GM18868 (cell line): Measurements from ENCODE around the gene SNX32.
"Not testable (repeated sequence)": the region's sequence is repeated elsewhere in the genome, so short reads cannot be mapped to it uniquely, and the experiment has no call there.

Experiments
- ATAC-seq: cut with Tn5 transposase; IDR thresholded peaks from one replicate; pipeline ENCODE4 v1.9.1; 2021; ENCODE audit warnings: mild to moderate bottlenecking, moderate library complexity; ENCODE audit not compliant: unreplicated experiment

SNX32 gene

DNA sequence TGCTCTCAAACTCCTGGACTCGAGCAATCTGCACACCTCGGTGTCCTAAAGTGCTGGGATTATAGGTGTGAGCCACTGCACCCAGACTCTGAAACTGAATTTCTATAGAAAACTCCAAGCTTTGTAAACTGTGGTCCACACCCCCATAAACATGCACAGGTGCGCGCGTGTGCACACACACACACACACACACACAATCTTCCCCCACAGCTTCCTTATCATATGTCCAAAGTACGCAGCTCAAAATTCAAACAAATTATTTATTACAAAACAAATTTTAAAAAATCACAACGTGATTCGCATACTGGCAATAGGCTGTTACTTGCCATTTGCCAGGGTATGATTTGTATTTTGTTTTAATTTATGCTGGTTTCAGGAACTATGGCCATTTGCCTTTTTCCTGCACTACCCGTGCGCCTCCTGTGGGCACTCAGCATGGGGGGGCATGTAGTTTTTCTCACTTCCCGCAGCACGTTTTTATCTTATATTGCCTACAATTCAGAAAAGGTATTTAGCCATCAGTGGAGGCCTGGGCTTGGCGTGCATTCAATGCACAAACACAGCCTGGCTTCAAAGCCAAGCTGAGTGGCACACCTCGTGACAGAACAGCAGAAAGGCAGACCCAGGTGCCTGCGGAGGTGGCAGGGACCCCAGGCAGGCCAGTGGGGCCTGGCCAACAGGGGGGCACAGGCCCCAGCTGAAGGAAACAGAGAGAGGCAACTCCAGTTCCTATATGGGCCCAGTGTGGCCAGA is 10.8 kb upstream of the SNX32 start:
- no peak for ATAC-seq

DNA sequence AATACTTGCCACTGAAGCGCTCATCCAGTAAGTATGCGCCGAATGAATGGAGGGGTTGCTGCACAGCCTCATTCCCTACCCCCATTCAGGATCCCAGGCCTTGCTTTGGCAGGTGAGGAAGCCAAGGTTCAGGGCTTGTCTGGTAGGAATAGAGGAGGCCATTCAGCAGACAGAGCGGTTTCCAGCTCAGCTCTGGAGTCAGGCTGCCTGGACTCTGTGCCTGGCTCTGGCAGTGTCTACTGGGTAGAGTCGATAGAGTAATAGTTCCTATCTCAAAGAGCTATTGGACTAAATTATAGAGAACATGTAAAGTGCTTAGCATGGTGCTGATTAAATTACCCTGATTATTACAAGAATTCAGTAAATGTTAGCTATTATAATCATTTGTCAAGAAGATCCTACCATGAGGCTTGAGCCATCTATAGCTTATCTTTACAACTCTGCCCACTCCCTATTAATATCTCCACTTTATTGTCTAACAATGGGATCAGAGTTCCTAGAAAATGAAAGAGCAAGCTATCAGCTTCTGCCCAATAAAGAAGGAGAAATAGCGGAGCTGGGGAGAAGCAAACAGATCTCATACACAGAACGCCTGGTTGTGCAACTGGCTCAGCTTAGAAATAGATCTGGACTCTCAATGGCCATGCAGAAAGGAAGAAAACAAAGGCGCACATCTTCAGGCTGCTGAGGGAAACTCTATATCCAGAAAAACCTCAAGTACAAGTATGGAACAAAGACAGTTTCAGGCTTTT is 6.6 kb upstream of the SNX32 start:
- no peak for ATAC-seq

- ATAC-seq, result no peak
Observed at GRCh38 chr11:65829459-65829858, 4.3 kb upstream of the SNX32 start.

DNA sequence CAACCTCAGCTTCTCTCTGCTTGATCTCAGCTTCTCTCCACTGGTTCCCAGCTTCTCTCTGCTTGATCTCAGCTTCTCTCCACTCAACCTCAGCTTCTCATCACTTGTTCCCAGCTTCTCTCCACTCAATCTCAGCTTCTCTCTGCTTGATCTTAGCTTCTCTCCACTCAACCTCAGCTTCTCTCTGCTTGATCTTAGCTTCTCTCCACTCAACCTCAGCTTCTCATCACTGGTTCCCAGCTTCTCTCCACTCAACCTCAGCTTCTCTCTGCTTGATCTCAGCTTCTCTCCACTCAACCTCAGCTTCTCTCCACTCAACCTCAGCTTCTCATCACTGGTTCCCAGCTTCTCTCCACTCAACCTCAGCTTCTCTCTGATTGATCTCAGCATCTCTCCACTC is 1.5 kb upstream of the SNX32 start:
- not testable (repeated sequence) for ATAC-seq

DNA sequence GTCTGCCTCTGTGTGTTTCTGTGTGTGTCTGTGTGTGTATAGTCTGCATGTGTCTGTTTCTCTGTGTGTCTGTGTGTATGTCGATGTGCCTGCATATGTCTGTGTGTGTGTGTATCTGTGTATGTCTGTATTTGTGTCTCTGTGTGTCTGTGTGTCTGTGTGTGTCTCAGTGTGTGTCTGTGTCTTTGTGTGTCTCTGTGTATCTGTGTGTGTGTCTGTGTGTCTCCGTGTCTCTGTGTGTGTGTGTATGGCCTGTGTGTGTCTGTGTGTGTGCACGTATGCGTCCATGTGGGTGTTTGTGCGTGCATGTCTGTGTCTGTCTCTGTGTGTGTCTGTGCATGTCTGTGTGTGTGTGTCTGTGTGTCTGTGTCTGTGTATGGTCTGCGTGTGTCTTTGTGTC is 439 bp downstream of the SNX32 start:
- ATAC-seq, result no peak

GRCh38 chr11:65842144-65842543 is 8.4 kb downstream of the SNX32 start:
- ATAC-seq, result no peak

DNA sequence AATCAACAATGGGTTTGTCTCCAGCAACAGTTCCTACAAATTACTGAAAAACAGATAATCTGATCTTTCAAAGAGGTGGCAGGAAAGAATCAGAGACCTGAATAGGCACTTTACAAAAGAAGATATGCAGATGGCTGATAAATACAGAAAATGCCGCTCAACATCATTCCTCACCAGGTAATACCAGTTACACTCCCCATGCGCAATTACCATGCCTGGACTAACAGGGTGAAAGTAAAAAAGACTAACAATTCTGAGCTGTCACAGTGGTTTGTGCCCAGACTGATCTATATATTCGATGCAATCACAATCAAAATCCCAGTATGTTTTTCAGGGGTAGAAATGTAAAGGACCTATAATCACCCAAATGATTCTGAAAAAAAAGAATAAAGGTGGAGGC is 10.0 kb downstream of the SNX32 start:
- ATAC-seq, result no peak

DNA sequence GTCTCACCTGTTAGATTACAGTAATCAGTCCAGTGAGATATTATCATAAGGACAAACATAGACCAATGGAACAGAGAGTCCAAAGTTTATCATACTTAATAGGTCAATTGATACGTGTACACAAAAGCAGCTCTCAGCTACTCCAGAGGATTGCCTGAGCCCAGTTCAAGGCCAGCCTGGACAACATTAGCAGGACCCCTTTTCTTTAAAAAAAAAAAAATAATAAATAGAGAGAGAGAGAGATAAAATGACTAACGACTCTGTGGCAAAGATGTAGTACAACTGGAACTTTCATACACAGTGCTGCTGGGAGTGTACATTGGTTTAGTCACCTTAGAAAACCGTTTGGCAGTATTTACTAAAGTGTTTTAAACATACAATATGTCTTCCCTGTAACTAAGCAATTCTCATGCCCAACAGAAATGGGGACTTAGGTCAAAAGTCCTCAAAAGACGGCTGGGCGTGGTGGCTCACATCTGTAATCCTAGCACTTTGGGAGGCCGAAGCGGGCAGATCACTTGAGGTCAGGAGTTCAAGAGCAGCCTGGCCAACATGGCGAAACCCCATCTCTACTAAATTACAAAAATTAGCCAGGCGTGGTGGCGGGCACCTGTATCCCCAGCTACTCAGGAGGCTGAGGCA is 10.6 kb downstream of the SNX32 start:
- ATAC-seq, result no peak

- no peak for ATAC-seq
Observed at GRCh38 chr11:65847746-65848145, 14.0 kb downstream of the SNX32 start.

- ATAC-seq, result not testable (repeated sequence)
Observed at GRCh38 chr11:65848693-65849092, 14.9 kb downstream of the SNX32 start.

DNA sequence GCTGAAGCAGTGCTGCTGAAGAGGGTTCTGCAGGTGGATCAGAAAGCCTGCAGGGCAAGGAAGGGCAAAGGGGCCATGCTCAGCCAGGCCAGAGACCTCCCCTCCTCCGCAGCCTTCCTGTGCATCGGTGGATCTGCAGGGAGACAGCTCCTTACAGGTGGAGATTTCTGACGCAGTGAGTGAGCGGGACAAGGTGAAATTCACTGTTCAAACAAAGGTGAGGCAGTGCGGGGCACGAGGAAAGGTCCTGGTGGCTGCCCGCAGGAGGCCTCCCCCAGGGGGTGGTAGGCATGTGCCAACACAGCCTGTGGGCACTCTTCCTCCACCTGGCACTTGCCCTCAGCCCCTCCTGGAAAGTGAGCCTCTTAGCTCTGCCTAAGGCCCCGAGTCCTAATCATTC is 15.6 kb downstream of the SNX32 start:
- ATAC-seq, result no peak

DNA sequence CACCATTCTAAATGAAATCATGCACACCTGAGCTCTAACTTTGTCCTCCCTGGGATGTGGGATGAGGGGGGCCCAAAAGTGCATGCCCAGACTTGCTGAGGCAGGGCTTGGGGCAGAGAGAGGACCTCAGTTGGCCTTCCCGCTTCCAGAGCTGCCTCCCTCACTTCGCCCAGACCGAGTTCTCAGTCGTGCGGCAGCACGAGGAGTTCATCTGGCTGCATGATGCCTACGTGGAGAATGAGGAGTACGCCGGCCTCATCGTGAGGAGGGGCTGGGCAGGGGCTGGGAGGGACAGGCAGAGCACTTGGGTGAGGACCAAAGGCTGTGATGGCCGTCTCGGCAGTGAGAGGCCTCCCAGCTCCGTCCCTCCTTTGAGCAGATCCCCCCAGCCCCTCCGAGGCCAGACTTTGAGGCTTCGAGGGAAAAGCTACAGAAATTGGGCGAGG is 16.0 kb downstream of the SNX32 start:
- no peak for ATAC-seq

- ATAC-seq, result no peak
Observed at GRCh38 chr11:65850217-65851082, 16.7 kb downstream of the SNX32 start.

GRCh38 chr11:65851083-65851579 is 17.4 kb downstream of the SNX32 start:
- ATAC-seq, result no peak

DNA sequence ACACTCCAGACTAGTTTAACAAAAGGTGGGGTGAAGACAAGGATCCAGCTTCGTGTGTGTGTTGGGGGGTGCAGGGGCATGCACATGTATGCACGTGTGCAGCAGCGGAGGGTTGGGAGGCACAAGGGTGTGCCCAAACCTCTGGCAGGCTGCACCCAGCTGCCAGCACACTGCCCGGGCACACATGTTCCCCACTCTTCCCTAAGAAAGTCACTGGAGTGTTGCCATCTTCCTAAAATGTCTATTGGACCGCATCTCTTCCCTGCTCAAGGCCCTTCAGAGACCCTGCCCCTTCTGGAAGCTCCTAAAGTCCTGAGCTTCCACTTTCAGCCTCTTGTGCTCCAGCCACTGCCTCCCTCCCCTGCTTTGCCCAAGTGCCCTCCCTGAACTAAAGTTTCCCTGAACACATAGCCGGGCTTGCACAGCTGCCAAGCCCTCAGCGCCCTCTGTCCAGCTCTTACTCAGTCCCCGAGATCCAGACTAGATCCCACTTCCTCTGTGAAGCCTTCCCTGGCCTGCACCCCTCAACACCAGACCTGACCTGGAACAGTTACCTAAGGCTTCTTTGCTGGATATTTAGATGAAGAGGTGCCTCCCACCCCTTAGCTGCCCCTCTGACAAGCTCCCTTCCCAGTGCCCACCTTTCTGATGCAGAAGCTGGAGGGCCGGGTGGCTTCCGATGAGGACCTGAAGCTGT is 18.2 kb downstream of the SNX32 start:
- no peak for ATAC-seq

DNA sequence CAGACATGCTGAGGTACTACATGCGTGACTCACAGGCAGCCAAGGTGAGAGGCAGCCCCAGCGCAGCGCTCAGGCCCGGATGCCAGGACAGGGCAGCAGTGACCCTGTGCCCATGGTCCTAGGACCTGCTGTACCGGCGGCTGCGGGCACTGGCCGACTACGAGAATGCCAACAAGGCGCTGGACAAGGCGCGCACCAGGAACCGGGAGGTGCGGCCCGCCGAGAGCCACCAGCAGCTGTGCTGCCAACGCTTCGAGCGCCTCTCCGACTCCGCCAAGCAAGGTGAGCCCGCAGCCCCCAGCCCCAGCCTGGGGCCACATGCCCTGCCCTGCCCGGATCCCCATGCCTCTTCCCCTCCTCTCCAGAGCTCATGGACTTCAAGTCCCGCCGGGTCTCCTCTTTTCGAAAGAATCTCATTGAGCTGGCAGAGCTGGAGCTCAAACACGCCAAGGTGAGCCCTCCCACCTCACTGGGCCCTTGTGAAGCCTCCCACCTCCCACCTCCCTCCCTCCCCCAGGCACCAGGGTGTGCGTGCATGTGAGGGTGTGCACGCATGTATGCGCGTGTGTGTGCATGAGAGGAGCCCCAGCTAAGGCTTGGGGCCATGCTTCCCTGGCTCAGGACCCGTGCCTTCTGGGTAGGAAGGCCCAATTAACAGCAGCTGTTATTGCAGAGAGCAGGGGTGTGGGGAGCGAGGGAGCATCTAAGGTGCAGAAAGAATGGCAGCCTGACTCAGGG is 18.9 kb downstream of the SNX32 start:
- ATAC-seq, result no peak

- ATAC-seq, result no peak
Observed at GRCh38 chr11:65853246-65853979, 19.6 kb downstream of the SNX32 start.

DNA sequence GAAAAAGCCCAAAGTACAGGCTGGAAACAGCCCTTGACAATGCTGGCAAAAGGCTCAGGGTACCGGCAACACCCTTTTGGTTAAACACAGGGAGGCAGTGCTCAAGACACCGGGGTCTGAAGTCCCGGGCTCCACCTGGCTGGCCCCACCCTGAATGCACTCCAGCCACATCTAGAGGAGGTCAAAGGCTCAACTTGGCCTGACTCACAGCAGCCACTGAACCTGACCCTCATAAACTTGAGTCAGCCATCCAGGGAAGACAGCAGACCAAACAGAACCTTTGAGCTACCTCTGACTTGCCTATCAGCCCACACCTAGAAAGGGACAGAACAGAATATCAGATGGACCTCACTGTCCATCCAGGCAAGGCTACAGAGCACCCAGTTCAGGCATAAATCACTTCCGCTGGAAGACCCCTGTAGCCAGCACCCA is 20.4 kb downstream of the SNX32 start:
- no peak for ATAC-seq
